ENCODE results near the gene DTL. TPM values are rescaled to one million over a fixed set of nuclear protein-coding genes. Genes with fewer than 3 reads are reported as not detected.
A peak's percentile ranks its signal among the peaks of the same experiment; 100 is the strongest.

The DTL gene
- total and polyA plus RNA-seq, 2 of the 13 experiments (the other 11 are each of a cell fraction or from before 2014, with no cell fraction given), result 10.4 to 32.8 TPM

- TF ChIP-seq ZNF441 (CRISPR knock-in tag; IDR thresholded peaks at IDR 0.05; ENCODE audit: borderline replicate concordance), result no peak
- no peak for TF ChIP-seq HBP1 (CRISPR knock-in tag; IDR thresholded peaks at IDR 0.05; ENCODE audit: low read depth)
- no peak for TF ChIP-seq SNAPC5 (CRISPR knock-in tag; IDR thresholded peaks at IDR 0.05; ENCODE audit: borderline replicate concordance)
- no peak for TF ChIP-seq TAF1 (CRISPR knock-in tag; IDR thresholded peaks at IDR 0.05)
- no peak for TF ChIP-seq GTF2F1 (IDR thresholded peaks at IDR 0.05; ENCODE audit: low read length)
- no peak for TF ChIP-seq KAT7 (CRISPR knock-in tag; IDR thresholded peaks at IDR 0.05; ENCODE audit: borderline replicate concordance)
- TF ChIP-seq SP140L (CRISPR knock-in tag; IDR thresholded peaks at IDR 0.05; ENCODE audit: borderline replicate concordance), result no peak
- no peak for TF ChIP-seq PHF21A (CRISPR knock-in tag; IDR thresholded peaks at IDR 0.05)
- TF ChIP-seq GTF3A (CRISPR knock-in tag; conservative IDR thresholded peaks at IDR 0.05), result no peak
- 0 out of 2 replicates have a peak, but pooled peaks have one; percentile 4 for TF ChIP-seq ZFYVE20 (CRISPR knock-in tag; IDR thresholded peaks at IDR 0.05; ENCODE audit: borderline replicate concordance, low read depth)
- TF ChIP-seq ZBTB1 (CRISPR knock-in tag; IDR thresholded peaks at IDR 0.05; ENCODE audit: borderline replicate concordance), result no peak
- no peak for TF ChIP-seq DPF2 (CRISPR knock-in tag; IDR thresholded peaks at IDR 0.05; ENCODE audit: borderline replicate concordance, low read depth)
- peak; percentile 64; the same call in 1 of the 2 replicates for TF ChIP-seq ATF1 (CRISPR knock-in tag; IDR thresholded peaks at IDR 0.05)
- TF ChIP-seq REST (IDR thresholded peaks at IDR 0.05; ENCODE audit: borderline replicate concordance in 1 of 2, low read depth in 1 of 2, low read length in 2 of 2), result 0 out of 4 replicates have a peak, but pooled peaks of 1 of the 2 experiments have one; percentile 10
- no peak for TF ChIP-seq ZNF101 (CRISPR knock-in tag; IDR thresholded peaks at IDR 0.05; ENCODE audit: borderline replicate concordance, low read depth)
- no peak for TF ChIP-seq FUBP1 (CRISPR knock-in tag; IDR thresholded peaks at IDR 0.05; ENCODE audit: borderline replicate concordance)
- no peak for TF ChIP-seq USF2 (IDR thresholded peaks at IDR 0.05; ENCODE audit: low read depth, low read length)
- TF ChIP-seq USF2 (CRISPR knock-in tag; IDR thresholded peaks at IDR 0.05; ENCODE audit: borderline replicate concordance), result no peak
Measured at GRCh38 chr1:212035835-212036605, 472 bp downstream of the DTL start (continued).

Data from HepG2 (cell line).